Measurements from ENCODE around the gene KIRREL3. TPM values are rescaled to one million over a fixed set of nuclear protein-coding genes. Genes with fewer than 3 reads are reported as not detected.

KIRREL3 gene
- total RNA-seq, 1 experiment from 2014 or later: 0.44 TPM

GRCh38 chr11:126440276-126440675 is 560.3 kb downstream of the KIRREL3 start:
- CTCF ChIA-PET: interaction anchor here (0.6 to 1.4 kb wide), 3 partner anchors 41 to 130 kb away, joined by 3 to 13 read pairs (median 3); no protein-coding TSS in a partner anchor
- peak overlapping the region; percentile 85; the same call in 1 of the 2 replicates for H2AFZ ChIP-seq (ENCODE audit: low read length)
- DNase-seq (no peak), ATAC-seq (no peak)
- POLR2A ChIA-PET (ENCODE audit: unreplicated experiment): no interaction called here
- no peaks in the 10 kb centered on the region for H4K20me1 ChIP-seq (ENCODE audit: low read length)
- H3K9ac ChIP-seq (ENCODE audit: low read length): no peak overlapping the region
- no peaks in the 10 kb centered on the region for H3K9me2 ChIP-seq (replicated peaks; ENCODE audit: low read length)
- no TSS peak for BruUV-seq (replicated peaks)
- H3K9me3 ChIP-seq (ENCODE audit: low read length): no peaks in the 10 kb centered on the region
- no peak overlapping the region for H3K4me3 ChIP-seq (ENCODE audit: low read length)
- TF ChIP-seq EZH2 (IDR thresholded peaks at IDR 0.05; ENCODE audit: low read length, unreplicated experiment) (no peak), CTCF (conservative IDR thresholded peaks at IDR 0.05; ENCODE audit: low read depth, low read length) (no peak), EZH2phosphoT487 (IDR thresholded peaks at IDR 0.05; ENCODE audit: borderline replicate concordance, low read length) (no peak)
- H3K27ac ChIP-seq (ENCODE audit: low read length): no peak overlapping the region
- H3K36me3 ChIP-seq (ENCODE audit: low read depth, low read length): 0 out of 2 replicates have a peak, but pooled peaks cover 5% of the 10 kb centered on the region
- H3K4me1 ChIP-seq (ENCODE audit: insufficient read depth, low read length): peaks cover 5% of the 10 kb centered on the region; the same call in 1 of the 2 replicates
- H3F3A ChIP-seq (ENCODE audit: low read length, unreplicated experiment): no peaks in the 10 kb centered on the region
- H3K79me2 ChIP-seq (ENCODE audit: low read length): no peaks in the 10 kb centered on the region
- no peak overlapping the region for H3K4me2 ChIP-seq (ENCODE audit: low read length)
- intact Hi-C loops (cut with micrococcal nuclease): loop anchor here (1.0 to 5.0 kb wide), 2 partner anchors 133 to 167 kb away; no protein-coding TSS in a partner anchor
- no peaks in the 10 kb centered on the region for H3K27me3 ChIP-seq (ENCODE audit: low read length)

- no peaks in the 10 kb centered on the region for H3K9me2 ChIP-seq (replicated peaks; ENCODE audit: low read length)
- no peaks in the 10 kb centered on the region for H3K9me3 ChIP-seq (ENCODE audit: low read length)
- H2AFZ ChIP-seq (ENCODE audit: low read length): no peak overlapping the region
- H3F3A ChIP-seq (ENCODE audit: low read length, unreplicated experiment): no peaks in the 10 kb centered on the region
- CTCF ChIA-PET: no interaction called here
- no peak overlapping the region for H3K9ac ChIP-seq (ENCODE audit: low read length)
- H3K4me1 ChIP-seq (ENCODE audit: insufficient read depth, low read length): peaks cover 5% of the 10 kb centered on the region; the same call in 1 of the 2 replicates
- no peaks in the 10 kb centered on the region for H3K27me3 ChIP-seq (ENCODE audit: low read length)
- POLR2A ChIA-PET (ENCODE audit: unreplicated experiment): no interaction called here
- no peak for DNase-seq
- no peaks in the 10 kb centered on the region for H3K79me2 ChIP-seq (ENCODE audit: low read length)
- no peaks in the 10 kb centered on the region for H4K20me1 ChIP-seq (ENCODE audit: low read length)
- no TSS peak for BruUV-seq (replicated peaks)
- intact Hi-C loops (cut with micrococcal nuclease): no loop called here
- 0 out of 2 replicates have a peak, but pooled peaks cover 5% of the 10 kb centered on the region for H3K36me3 ChIP-seq (ENCODE audit: low read depth, low read length)
- TF ChIP-seq CTCF (conservative IDR thresholded peaks at IDR 0.05; ENCODE audit: low read depth, low read length) (no peak), EZH2phosphoT487 (IDR thresholded peaks at IDR 0.05; ENCODE audit: borderline replicate concordance, low read length) (no peak), EZH2 (IDR thresholded peaks at IDR 0.05; ENCODE audit: low read length, unreplicated experiment) (no peak)
- H3K4me3 ChIP-seq (ENCODE audit: low read length): no peak overlapping the region
- ATAC-seq: no peak
- H3K4me2 ChIP-seq (ENCODE audit: low read length): no peak overlapping the region
- H3K27ac ChIP-seq (ENCODE audit: low read length): no peak overlapping the region
These were observed 561.9 kb downstream of the KIRREL3 start for GRCh38 chr11:126438691-126439090.

- Histone ChIP-seq H3K79me2 (ENCODE audit: low read length) (no peaks in the 10 kb centered on the region), H2AFZ (ENCODE audit: low read length) (no peak overlapping the region), H3K4me1 (ENCODE audit: insufficient read depth, low read length) (peaks cover 5% of the 10 kb centered on the region; the same call in 1 of the 2 replicates), H3K4me2 (ENCODE audit: low read length) (no peak overlapping the region), H3K4me3 (ENCODE audit: low read length) (no peak overlapping the region), H4K20me1 (ENCODE audit: low read length) (no peaks in the 10 kb centered on the region), H3K9me2 (replicated peaks; ENCODE audit: low read length) (no peaks in the 10 kb centered on the region), H3F3A (ENCODE audit: low read length, unreplicated experiment) (no peaks in the 10 kb centered on the region), H3K36me3 (ENCODE audit: low read depth, low read length) (0 out of 2 replicates have a peak, but pooled peaks cover 5% of the 10 kb centered on the region), H3K9ac (ENCODE audit: low read length) (no peak overlapping the region), H3K9me3 (ENCODE audit: low read length) (no peaks in the 10 kb centered on the region), H3K27me3 (ENCODE audit: low read length) (no peaks in the 10 kb centered on the region), H3K27ac (ENCODE audit: low read length) (no peak overlapping the region)
- intact Hi-C loops (cut with micrococcal nuclease): no loop called here
- POLR2A ChIA-PET (ENCODE audit: unreplicated experiment): no interaction called here
- DNase-seq (no peak), ATAC-seq (no peak)
- TF ChIP-seq EZH2 (IDR thresholded peaks at IDR 0.05; ENCODE audit: low read length, unreplicated experiment) (no peak), EZH2phosphoT487 (IDR thresholded peaks at IDR 0.05; ENCODE audit: borderline replicate concordance, low read length) (no peak)
- BruUV-seq (replicated peaks): no TSS peak
- CTCF ChIA-PET: no interaction called here
These were observed 562.3 kb downstream of the KIRREL3 start for GRCh38 chr11:126438272-126438671.

All from PC-3 (cell line).